Measurements from ENCODE around the gene PNLIPRP2.

Gene PNLIPRP2

DNA sequence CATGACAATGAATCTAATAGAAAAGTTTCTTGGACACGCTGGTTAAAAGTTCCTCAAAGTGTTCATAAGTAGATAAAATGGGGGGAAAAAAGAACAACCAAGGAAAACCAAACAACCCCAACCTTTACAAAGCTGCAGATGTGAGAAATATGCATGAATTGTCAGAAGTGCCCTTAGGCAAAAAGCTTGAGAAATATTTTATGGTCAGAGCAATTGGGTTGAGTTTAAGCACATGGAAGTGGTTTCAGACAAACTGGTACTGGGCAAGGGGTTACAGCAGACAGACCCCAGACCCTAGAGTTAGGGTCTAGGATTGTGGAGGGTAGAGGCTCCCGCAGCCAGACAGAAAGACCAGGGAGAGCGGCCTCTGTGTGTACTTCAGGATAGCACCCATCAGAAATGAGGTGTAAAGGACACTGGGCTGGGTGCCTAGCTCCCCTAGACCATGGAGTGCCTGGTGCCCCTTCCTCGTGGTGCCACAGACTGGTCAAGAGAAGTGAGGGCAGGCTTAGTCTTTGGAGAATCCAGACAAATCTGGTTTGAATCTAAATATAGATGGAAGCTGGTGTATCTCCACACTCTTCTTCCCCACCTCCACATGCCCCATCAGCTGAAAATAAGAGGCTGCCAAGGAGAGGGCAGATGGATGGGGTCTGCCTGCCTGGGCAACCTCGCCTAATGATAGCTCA is 37.3 kb downstream of the PNLIPRP2 start:
- no peak for DNase-seq

GRCh38 chr10:116659049-116659670 is 38.4 kb downstream of the PNLIPRP2 start:
- DNase-seq: no peak

DNA sequence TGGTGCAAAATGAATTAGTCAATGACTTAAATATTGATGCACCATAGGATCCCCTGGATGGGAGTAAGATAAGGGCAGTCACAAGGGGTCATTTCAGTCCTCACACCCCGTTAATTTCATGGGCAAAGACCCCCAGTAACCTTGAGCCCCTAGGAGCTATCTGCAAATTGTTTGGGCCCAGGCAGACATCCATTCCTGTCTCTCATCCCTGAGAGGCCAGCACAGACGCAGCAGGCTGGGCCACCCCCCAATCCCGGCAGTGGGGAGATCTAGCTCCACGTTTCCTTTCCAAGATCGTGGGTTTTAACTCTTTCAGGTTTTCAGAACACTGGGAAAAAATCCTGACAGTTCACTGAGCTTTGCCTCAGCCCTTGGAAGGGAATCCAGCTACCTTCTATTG is 40.1 kb downstream of the PNLIPRP2 start:
- no peak for DNase-seq

DNA sequence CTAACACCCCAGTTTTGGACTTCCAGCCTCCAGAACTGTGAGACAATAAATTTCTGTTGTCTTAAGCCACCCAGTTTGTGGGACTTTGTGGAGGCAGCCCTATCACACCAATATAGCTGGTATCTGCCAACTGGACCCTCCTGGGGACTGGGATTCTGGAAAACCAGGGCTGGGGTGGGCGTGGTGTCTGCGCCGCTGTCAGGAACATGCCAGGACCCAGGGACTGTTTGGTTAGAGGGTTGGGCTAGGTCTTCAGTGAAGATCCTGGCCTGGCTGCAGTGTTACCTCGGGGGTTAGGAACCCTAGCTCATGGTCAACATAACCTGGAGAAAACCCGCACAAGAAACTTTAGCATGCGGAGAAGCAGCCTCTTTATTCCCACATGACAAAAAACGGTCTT is 42.6 kb downstream of the PNLIPRP2 start:
- no peak for DNase-seq

- DNase-seq: no peak
Measured at GRCh38 chr10:116664631-116665030, 43.9 kb downstream of the PNLIPRP2 start.

GRCh38 chr10:116665541-116666125 is 44.9 kb downstream of the PNLIPRP2 start:
- DNase-seq: no peak

DNA sequence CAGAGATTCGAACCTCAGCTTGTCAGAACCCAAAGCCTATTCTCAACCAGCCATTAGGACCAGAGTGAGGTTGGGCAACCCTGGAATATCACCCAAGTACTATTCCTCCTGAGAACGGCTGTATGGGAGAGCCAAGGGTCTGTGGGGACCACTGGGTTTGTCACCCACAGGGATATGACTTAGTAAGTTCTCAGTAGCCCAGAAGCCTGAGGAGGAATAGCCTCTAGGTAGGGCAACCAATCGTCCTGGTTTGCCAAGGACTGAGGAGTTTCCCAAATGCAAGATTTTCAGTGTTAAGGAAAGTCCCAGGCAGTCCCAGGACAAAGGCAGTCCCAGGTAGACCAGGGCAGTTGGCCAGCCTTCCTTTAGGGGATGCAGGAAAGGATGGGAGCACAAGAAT is 46.7 kb downstream of the PNLIPRP2 start:
- no peak for DNase-seq

DNA sequence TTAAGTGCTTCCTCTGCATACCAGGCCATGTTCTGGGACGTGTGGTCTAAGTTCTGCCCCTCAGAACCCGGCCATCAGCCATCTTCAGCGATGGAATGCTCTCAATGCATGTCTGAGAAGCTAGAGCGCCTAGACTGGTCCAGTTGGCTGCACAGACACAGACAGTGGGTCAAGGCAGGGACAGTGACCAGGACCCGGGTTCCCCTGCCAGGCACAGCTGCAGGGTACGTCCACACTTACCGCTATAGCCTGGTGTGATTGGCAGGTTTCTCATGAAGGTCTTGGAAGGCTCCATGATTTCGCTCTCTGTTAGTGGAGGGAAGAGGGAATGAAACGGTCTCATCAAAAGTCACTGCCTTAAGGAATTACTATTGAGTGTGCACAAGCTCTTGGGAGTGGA is 47.3 kb downstream of the PNLIPRP2 start:
- DNase-seq: no peak

DNA sequence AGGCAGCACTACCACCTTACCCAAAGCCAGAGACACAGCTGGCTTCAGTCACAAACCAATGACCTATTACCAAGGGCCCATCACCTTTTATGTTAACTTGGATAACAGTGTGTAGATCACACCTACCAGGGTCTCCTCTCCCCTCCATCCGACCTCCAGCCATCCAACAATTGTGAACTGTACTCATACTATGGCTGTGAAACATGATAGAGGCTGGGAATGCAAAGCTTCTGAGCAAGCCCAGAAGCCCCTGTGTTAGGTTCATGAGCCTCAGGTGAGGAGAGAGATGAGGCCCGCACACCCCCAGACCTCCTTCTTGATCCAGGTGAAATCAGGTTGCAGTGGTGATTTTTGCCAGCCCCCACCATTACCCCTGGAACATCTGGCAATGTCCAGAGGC is 47.7 kb downstream of the PNLIPRP2 start:
- DNase-seq: no peak

GRCh38 chr10:116669080-116669479 is 48.3 kb downstream of the PNLIPRP2 start:
- no peak for DNase-seq

DNA sequence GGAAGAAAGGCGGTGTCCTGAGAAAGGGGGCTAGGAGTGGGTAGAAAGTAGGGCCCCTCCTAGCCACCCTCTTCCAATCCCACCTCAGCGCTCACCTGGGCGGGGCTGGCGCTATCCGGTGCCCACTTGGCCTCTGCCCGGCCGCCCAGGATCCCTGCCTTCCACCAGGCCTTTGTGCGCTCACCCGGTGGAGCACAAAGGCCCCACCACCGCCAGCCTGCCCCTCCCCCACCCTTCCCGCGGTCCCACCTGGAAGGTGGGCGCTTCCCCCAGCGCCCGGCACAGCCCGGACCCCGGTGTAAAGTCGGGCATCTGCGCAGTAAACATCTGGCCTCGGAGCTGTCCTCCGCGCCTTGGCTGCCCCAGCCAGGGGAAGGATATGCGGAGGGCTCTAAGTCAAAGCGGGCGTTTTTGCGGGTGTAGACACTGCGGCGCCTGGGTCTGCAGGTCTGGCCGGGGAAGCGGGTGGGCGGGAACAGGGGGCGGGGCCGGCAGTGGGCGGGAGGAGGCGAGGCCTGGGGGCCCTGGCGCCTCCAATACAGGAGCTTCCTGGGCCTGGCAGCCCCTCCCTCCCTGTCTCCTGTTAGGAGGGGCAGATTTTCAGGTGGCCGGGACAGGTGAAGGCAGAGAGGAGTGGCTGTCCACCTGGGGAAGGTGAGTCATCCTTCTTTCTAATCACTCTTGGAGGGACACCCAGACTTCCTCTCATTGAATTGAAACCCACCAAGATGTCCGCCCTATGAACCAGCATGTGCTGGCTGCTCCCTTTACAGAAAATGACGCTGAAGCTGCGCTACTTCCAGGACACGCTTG is 49.3 kb downstream of the PNLIPRP2 start:
- no peak for DNase-seq

DNA sequence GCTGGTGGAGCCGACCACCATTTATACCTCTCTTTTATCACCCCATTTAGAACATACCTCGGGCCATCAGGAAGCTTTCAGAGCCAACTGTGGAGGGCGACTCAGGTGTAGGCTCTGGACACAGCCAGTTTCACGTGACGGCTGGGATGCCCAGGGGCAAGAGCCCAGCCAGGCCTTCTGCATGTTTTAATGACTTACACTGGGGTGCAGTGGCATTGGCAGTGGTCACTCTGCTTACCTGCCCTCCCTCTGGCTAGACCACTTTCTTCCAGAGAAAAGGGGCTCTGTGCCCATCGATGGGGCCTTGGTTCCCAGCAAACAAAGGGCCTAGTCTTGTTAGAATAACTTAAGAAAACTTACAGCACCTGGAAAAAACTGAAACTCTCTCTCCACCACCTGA is 50.0 kb downstream of the PNLIPRP2 start:
- no peak for DNase-seq

GRCh38 chr10:116671274-116671926 is 50.6 kb downstream of the PNLIPRP2 start:
- no peak for DNase-seq

GRCh38 chr10:116672891-116673290 is 52.1 kb downstream of the PNLIPRP2 start:
- no peak for DNase-seq

GRCh38 chr10:116673866-116674265 is 53.1 kb downstream of the PNLIPRP2 start:
- no peak for DNase-seq

DNA sequence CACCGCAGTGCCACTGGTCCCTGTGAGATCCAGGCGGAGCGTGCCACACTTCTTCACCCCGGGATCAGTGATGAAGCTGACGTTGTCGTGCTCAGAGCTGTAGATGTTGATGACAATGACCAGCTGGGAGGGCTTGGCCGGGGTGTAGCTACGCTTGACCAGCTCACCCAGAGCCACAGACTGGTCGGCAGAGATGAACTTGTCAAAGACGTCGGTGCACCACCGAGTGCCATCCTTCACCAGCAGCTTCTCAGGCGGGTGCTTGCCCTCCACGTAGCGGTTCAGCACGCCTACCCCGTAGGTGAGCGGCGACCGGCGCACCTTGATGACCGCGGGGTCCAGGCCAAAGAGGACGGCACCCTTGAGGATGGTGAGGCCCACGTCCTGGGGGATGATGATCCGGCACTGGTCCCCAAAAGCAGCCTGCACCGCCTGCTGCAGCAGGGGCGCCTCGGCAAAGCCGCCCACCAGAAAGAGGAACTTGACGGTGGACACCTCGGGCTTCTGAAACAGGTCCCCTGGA is 54.2 kb downstream of the PNLIPRP2 start:
- DNase-seq: no peak

DNA sequence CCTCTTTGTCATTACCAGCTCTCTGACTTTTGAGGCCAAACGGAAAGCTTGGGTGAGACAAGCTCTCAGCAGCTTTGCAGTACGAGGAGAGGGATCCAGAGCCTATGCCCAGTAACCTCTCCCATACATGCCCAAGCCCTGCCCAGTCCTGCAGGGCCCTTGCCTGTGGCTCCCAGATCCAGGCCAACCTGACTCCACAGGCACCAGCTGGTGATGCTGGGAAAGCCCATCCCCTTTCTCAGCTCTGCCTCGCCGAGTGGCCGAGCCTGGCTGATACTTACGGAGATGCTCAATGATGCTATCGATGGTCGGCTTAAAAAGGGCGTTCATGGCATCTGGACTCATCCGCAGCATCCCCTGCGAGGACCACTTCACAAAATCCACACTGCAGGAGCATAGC is 55.4 kb downstream of the PNLIPRP2 start:
- DNase-seq: no peak

GRCh38 chr10:116676633-116677032 is 55.9 kb downstream of the PNLIPRP2 start:
- DNase-seq: no peak

DNA sequence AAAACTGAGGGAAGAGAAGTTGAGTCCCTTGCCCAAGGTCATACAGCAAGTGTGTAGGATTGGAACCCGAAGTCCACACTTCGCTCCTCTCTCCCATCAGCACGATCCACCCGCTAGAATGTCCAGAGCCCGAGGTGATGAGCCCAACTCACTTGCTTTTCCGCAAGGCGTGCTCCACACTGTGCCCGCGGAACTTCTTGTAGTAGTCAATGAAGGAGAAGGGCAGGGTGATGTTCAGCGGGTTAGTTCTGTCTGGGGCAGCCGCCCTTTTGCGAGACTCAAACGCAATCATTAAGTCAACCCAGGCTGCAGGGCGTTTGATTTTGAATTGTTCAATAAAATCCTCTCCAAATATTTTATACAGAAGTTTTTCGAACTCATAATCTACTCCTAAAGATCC is 58.6 kb downstream of the PNLIPRP2 start:
- DNase-seq: no peak

DNA sequence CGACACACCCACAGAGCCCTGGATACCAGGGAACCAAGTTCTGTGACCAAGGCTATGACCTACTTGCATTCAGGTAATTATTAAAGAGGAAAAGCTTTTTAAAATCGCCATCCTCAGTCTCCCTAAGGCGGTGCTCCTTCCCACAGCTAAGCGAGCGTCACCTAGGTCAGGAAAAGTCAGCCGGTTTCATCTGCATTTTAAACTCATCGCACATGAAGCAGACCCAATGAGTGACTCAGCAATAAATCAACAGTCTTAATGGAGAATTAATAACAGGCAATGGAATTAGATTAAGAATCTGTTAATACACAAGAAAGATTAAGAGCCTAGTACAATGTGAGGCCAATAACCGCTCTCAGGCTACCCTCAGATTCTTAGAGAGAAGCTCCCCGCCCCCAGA is 62.4 kb downstream of the PNLIPRP2 start:
- no peak for DNase-seq

- DNase-seq: no peak
Measured at GRCh38 chr10:116683821-116684220, 63.1 kb downstream of the PNLIPRP2 start.

- DNase-seq: no peak
Measured at GRCh38 chr10:116684781-116685180, 64.0 kb downstream of the PNLIPRP2 start.

- no peak for DNase-seq
Measured at GRCh38 chr10:116685807-116686206, 65.1 kb downstream of the PNLIPRP2 start.

Measured in NCI-H226 (cell line).